IPS DF 6.9 (cell line): Measurements from ENCODE around the gene MZF1.
"Not testable (repeated sequence)": the region's sequence is repeated elsewhere in the genome, so short reads cannot be mapped to it uniquely, and the experiment has no call there.

ENCODE experiments used
- DNase-seq: peaks from one replicate; pipeline ENCODE4 v3.0.0-alpha.2; 2013; ENCODE audit warnings: low read depth, low spot score
- H3K27ac ChIP-seq: one replicate; pipeline ENCODE4 v1.5.1; 2013; ENCODE audit warnings: low read length, control low read depth
- H3K27me3 ChIP-seq: 2 replicates; pipeline ENCODE4 v1.6.1; 2013; ENCODE audit warnings: mild to moderate bottlenecking, low read length; ENCODE audit not compliant: control insufficient read depth, insufficient read depth
- H3K36me3 ChIP-seq: 2 replicates; pipeline ENCODE4 v1.6.1; 2013; ENCODE audit warnings: low read length; ENCODE audit not compliant: control insufficient read depth, insufficient read depth
- H3K4me1 ChIP-seq: 2 replicates; pipeline ENCODE4 v1.6.1; 2013; ENCODE audit warnings: low read length; ENCODE audit not compliant: control insufficient read depth, insufficient read depth
- H3K4me3 ChIP-seq: 2 replicates; pipeline ENCODE4 v1.5.1; 2013; ENCODE audit warnings: mild to moderate bottlenecking, low read length
- H3K9me3 ChIP-seq: 2 replicates; pipeline ENCODE4 v1.6.1; 2013; ENCODE audit warnings: low read length, inconsistent platforms; ENCODE audit not compliant: control insufficient read depth, insufficient read depth
- WGBS: extraction: QIAGEN DNeasy Blood & Tissue Kit; methylation state at CpG from one replicate; pipeline ENCODE4 v1.1.7; 2013; ENCODE audit warnings: mixed read lengths, missing lambda C conversion rate; ENCODE audit not compliant: insufficient read length, insufficient coverage; 5-methylcytosine and 5-hydroxymethylcytosine counted together

Gene MZF1

DNA sequence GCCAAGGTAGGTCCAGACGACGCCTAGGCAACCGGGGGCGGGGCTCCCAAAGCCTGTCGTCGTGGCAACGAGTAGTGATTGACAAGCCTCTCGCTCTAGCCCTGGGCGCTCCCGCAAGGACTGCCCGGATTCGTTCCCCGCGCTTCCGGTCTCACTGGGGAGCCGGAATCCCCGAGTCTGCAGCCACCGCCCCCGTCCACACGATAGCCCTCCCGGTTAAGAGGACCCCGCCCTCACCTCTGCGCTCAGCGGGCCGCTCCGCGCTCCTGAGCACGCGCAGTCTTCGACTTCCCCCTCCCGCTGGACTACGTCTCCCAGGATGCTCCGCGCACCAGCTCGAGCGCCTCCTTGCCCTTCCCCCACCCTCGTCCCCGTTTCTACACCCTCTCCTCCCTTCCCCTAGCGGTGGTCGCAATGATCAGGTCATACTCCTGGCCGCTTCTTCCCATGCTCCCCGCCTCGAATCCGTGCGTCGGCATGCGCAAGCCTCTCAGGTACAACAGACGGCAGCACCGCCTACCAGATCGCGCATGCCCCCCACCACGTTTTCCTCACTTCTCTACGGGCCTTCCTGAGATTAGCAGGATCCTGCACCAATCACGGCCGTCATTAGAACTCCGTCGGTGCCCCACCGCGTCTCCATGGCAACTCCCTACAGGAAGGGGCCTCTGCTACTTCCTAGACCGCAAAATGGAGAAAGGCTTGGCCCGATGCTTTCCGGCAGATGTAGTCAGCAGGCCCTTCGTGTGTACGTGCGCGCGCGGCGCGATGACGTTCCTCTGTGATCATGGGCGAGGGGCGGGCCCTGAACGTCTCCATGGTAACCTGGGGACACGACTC is at the start of gene MZF1:
TSS of gene MZF1 (minus strand) at position 518 of the 840 bp plus-strand sequence. CDS start 1,946 bp downstream, outside the sequence.
- no peaks in the 10 kb centered on the region for H3K4me1 ChIP-seq
- no peaks in the 10 kb centered on the region for H3K27me3 ChIP-seq
- DNase-seq, result peak; percentile 99
- no CpG with 5 or more reads among the region's 75 CpGs for WGBS
- peak within 1 kb of the TSS; percentile 64; the same call in 1 of the 2 replicates for H3K4me3 ChIP-seq
- H3K9me3 ChIP-seq, result no peaks in the 10 kb centered on the region
- no peak within 1 kb of the TSS for H3K27ac ChIP-seq
- peaks cover 9% of the 10 kb centered on the region for H3K36me3 ChIP-seq

DNA sequence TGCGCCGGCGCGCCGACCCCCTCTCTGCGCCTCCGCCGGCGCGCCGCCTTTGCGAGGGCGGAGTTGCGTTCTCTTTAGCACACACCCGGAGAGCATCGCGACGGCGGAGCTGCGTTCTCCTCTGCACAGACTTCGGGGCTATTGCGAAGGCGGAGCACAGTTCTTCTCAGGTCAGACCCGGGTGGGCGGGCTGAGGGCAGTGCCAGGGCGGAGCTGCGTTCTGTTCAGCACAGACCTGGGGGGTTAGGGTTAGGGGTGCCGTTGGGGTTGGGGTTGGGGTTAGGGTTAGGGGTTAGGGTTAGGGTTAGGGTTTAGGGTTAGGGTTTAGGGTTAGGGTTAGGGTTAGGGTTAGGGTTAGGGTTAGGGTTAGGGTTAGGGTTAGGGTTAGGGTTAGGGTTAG is 34.1 kb upstream of the MZF1 start:
- not testable (repeated sequence) for DNase-seq

DNA sequence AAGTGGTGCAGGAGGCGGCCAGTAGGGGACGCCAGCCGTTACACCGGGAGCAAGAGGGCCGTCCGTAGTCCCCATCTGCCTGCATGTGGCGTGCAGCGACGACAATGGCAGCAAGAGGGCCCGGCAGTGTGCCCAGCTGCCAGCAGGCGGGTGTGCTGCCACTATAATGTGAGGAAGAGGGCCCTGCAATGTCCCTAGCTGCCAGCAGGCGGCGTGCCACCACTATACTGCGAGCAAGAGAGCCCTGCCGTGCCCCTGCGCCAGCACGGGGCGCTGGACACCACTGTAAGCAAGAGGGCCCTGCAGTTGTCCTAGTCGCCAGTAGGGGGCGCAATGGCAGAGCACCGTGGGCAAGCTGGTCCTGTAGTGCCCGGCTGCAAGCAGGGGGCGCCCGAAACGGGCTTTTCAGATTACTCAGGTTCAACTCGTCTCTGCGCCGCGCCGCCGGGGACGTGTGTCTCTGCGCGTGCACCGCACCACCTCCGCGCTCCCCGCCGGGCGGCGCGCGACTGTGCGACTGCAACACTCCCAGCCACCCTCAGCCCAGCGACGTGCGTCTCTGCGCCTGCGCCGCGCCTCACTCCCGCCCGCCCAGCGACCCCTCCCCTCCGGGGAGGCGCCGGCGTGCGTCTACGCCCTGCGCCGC is 33.2 kb upstream of the MZF1 start:
- not testable (repeated sequence) for H3K9me3 ChIP-seq, H3K27ac ChIP-seq, H3K27me3 ChIP-seq, H3K4me3 ChIP-seq, H3K4me1 ChIP-seq, DNase-seq, H3K36me3 ChIP-seq
- no CpG with 5 or more reads among the region's 62 CpGs for WGBS

More for the DNA sequence above, 34.1 kb upstream of the MZF1 start:
- no CpG with 5 or more reads among the region's 28 CpGs for WGBS
- not testable (repeated sequence) for H3K4me3 ChIP-seq, H3K27ac ChIP-seq, H3K4me1 ChIP-seq, H3K27me3 ChIP-seq, H3K9me3 ChIP-seq, H3K36me3 ChIP-seq

DNA sequence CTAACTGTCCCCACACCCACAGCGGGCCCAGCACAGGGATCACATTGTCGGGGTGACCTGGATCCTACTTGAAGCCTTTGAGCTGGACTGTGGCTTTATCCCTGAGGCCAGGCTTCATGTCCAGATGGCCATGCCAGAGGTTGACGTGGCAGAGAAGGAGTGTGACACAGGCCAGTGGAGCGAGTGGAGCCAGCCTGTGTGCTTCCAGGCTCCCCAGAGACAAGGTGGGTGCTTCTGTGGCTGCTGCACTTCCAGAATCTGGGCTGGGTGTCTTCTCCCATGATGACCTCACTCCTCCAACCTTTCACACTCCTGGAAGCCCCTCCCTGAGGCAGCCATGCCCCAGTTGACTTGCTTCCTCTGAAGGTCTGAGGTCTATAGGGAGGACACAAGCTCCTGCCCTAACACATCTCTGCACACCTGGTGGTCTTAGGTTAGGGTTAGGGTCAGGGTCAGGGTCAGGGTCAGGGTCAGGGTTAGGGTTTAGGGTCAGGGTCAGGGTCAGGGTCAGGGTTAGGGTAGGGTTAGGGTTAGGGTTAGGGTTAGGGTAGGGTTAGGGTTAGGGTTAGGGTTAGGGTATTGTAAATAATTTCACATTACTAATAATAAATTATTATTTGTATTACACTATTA is 13.1 kb upstream of the MZF1 start:
- H3K4me3 ChIP-seq, result no peak overlapping the region
- DNase-seq, result no peak
- H3K9me3 ChIP-seq, result no peaks in the 10 kb centered on the region
- no peak overlapping the region for H3K27ac ChIP-seq
- no peaks in the 10 kb centered on the region for H3K36me3 ChIP-seq
- H3K4me1 ChIP-seq, result no peaks in the 10 kb centered on the region
- WGBS, result no CpG with 5 or more reads among the region's 4 CpGs
- H3K27me3 ChIP-seq, result no peaks in the 10 kb centered on the region

DNA sequence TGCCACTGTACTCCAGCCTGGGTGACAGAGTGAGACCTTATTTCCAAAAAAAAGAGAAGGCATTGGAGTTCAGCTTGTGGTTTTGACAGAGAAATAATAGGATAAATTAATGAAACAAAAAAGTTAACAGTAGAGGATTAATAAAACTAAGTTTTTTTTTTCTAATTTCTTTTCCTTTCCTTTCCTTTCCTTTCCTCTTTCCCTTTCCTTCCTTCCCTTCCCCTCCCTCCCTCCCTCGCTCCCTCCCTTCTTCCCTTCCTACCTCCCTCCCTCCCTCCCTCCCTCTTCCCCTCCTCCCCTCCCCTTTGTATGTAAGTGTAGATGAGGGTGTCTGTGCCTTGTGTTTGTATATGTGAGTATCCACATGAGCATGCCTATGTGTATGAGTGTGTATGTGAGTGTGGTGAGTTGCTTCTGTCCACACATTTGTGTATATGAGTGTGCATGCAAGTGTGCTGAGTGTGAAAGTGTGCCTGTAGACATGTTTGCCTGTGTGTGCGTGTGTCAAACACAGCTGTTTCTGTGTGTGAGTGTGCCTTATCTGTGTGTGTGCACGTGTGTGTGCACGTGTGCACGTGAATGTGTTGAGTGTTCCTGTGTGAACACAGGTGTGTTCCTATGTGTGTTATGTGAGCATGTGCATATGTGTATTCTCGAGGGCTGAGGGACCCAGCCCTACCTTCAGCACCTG is 12.5 kb upstream of the MZF1 start:
- Histone ChIP-seq H3K9me3 (no peaks in the 10 kb centered on the region), H3K36me3 (no peaks in the 10 kb centered on the region), H3K4me1 (no peaks in the 10 kb centered on the region), H3K27ac (no peak overlapping the region), H3K27me3 (no peaks in the 10 kb centered on the region), H3K4me3 (no peak overlapping the region)
- no peak for DNase-seq
- no CpG with 5 or more reads among the region's 6 CpGs for WGBS

DNA sequence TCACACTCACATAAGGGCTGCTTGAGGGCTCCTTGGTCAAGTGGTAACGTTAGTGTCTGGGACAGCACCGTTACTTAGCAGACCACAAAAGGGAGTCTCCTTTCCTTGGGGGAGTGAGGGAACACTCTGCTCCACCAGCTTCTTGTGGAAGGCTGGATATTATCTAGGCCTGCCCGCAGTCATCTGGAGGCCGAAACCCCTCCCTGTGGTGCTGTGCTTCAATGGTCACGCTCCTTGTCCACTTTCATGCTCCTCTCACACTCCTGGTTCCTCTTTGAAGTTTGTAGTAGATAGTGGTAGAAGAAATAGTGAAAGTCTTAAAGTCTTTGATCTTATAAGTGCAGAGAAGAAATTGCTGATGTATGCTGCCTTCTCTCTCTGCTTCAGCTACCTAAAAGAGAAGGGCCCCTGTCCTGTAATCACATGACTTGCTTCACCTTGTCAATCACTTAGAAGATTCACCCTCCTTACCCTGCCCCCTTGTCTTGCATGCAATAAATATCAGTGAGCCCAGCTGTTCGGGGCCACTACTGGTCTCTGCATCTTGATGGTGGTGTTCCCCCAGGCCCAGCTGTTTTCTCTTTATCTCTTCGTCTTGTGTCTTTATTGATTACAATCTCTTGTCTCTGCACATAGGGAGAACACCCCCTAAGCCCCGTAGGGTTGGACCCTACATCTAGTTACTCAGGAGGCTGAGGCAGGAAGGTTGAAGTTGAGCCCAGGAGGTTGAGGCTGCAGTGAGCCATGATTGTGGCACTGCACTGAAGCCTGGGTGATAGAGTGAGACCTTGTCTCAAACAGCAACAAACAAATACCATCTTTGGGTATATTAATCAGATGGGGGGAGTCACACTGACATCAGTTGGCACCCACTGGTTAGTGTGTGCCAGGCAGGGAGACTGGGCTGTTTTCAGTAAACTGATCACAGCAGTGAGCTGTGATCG is 11.6 kb upstream of the MZF1 start:
- no peak for DNase-seq
- no CpG with 5 or more reads among the region's 9 CpGs for WGBS
- Histone ChIP-seq H3K4me1 (no peaks in the 10 kb centered on the region), H3K9me3 (no peaks in the 10 kb centered on the region), H3K27me3 (no peaks in the 10 kb centered on the region), H3K36me3 (no peaks in the 10 kb centered on the region), H3K27ac (no peak overlapping the region), H3K4me3 (no peak overlapping the region)

DNA sequence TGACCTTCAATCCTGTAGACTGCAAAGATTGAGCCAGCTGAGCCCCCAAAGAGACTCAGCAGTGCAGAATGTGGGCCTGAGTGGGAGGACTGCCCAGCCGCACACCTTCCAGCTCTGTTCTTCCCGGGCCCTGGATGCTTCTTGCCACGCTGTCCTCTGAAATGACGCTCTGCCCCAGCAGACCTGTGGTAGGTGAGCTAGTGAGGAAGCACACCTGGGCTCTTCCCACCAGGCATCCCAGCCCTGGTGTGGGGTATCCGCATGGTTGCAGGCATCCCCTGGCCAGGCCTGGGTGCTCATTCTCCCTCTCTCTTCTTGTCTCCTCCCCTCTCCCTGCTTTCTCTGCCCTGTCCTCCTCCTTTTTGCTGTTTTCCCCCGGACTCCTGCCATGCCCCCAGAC is 9.8 kb upstream of the MZF1 start:
- no CpG with 5 or more reads among the region's 6 CpGs for WGBS
- no peaks in the 10 kb centered on the region for H3K27me3 ChIP-seq
- no peaks in the 10 kb centered on the region for H3K9me3 ChIP-seq
- DNase-seq, result no peak
- no peak overlapping the region for H3K27ac ChIP-seq
- no peak overlapping the region for H3K4me3 ChIP-seq
- no peaks in the 10 kb centered on the region for H3K4me1 ChIP-seq
- no peaks in the 10 kb centered on the region for H3K36me3 ChIP-seq

DNA sequence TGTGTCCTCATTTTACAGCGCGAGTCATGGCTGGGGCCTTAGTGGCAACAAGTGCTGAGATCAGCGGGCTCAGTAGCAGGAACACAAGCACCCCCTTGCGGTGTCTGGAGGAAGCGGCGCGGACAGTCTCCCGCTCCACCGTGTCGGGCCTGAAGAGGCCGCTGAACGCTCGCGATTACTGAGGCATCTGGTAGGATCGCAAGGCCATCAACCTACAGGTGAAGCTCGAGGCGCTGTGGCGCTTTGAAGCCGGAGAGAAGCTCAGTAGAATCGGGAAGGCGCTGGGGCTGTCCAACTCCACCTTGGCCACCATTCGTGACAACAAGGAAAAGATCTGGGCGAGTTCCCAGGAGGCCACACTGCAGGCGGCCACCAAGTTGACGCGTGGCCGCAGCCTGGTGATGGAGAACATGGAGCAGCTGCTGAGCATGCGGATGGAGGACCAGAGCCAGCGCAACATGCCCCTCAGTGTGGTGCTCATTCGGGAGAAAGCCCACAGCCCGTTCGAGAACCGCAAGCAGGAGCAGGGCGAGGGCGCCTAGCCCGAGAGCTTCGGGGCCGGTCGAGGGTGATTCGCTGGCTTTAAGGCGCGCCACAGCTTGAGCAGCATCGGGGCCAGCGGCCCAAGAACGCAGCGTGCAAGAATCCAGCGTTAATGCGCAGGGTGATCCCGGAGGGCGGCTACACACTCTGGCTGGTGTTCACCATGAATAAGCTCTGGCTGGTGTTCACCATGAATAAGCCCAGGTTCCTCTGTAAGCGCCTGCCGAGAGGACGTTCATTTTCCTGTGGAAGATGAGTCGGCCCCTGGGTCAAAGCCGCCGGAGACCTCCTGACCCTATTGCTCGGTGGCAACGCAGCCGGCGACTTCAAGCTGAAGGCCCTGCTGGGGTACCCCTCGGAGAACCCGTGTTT is 8.3 kb upstream of the MZF1 start:
- no peaks in the 10 kb centered on the region for H3K36me3 ChIP-seq
- DNase-seq, result peak; percentile 92
- no peaks in the 10 kb centered on the region for H3K4me1 ChIP-seq
- no CpG with 5 or more reads among the region's 62 CpGs for WGBS
- no peaks in the 10 kb centered on the region for H3K9me3 ChIP-seq
- no peaks in the 10 kb centered on the region for H3K27me3 ChIP-seq
- H3K27ac ChIP-seq, result no peak overlapping the region
- H3K4me3 ChIP-seq, result no peak overlapping the region

DNA sequence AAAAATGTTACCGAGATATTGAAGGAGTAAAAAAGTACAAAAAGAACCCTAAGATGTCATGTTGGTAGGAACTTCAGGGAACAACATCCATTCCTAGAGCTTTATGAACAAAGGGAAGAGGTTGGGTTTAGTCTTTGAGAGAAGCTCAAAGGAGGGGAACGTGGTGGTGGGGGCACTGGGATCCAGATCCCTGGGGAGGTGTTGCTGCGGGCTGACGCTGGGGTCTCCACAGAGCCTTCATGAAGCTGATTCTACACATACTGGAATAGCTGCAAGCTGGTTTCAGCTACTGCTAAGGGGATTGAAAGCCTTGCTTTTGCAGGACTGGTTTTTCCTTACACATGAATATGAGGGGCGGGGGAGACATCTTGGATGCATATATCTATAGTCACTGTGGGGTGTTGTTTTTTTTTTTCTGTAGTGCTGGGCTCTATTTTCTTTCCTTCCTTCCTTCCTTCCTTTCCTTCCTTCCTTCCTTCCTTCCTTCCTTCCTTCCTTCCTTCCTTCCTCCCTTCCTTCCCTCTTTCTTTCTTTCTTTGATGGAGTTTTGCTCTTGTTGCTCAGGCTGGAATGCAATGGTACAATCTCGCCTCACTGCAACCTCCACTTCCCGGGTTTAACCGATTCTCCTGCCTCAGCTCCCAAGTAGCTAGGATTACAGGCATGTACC is 6.5 kb upstream of the MZF1 start:
- WGBS, result no CpG with 5 or more reads among the region's 8 CpGs
- Histone ChIP-seq H3K4me1 (no peaks in the 10 kb centered on the region), H3K27ac (no peak overlapping the region)

More for the DNA sequence above, 6.5 kb upstream of the MZF1 start:
- Histone ChIP-seq H3K27me3 (no peaks in the 10 kb centered on the region), H3K4me3 (no peak overlapping the region), H3K36me3 (no peaks in the 10 kb centered on the region), H3K9me3 (no peaks in the 10 kb centered on the region)
- DNase-seq, result no peak
